IPS-18c (cell line): ENCODE measurements around the gene SLC9A5.

Source experiments
- H3K4me3 ChIP-seq: 2 replicates; pipeline ENCODE4 v1.7.0; 2013; ENCODE audit warnings: low read depth, mild to moderate bottlenecking, low read length, moderate library complexity; ENCODE audit not compliant: insufficient read depth
- H3K9me3 ChIP-seq: one replicate; pipeline ENCODE4 v1.6.1; 2013; ENCODE audit warnings: mild to moderate bottlenecking, low read length, moderate library complexity; ENCODE audit not compliant: control insufficient read depth, insufficient read depth

Gene SLC9A5

GRCh38 chr16:67233596-67233995 lies 15.2 kb upstream of the SLC9A5 start:
- H3K9me3 ChIP-seq = peaks cover 2% of the 10 kb centered on the region

GRCh38 chr16:67234180-67234597 lies 14.6 kb upstream of the SLC9A5 start:
- Histone ChIP-seq H3K9me3 (peaks cover 2% of the 10 kb centered on the region), H3K4me3 (no peak overlapping the region)

More at GRCh38 chr16:67233596-67233995, 15.2 kb upstream of the SLC9A5 start:
- no peak overlapping the region for H3K4me3 ChIP-seq

GRCh38 chr16:67235816-67236562 lies 12.8 kb upstream of the SLC9A5 start:
- Histone ChIP-seq H3K9me3 (peaks cover 2% of the 10 kb centered on the region), H3K4me3 (no peak overlapping the region; the same call in 1 of the 2 replicates)

GRCh38 chr16:67236563-67237395 lies 12.0 kb upstream of the SLC9A5 start:
- H3K4me3 ChIP-seq = no peak overlapping the region; the same call in 1 of the 2 replicates
- H3K9me3 ChIP-seq = no peaks in the 10 kb centered on the region

- H3K4me3 ChIP-seq = no peak overlapping the region
- H3K9me3 ChIP-seq = no peaks in the 10 kb centered on the region
These were observed 11.1 kb upstream of the SLC9A5 start for GRCh38 chr16:67237396-67238277.

GRCh38 chr16:67238278-67238575 lies 10.6 kb upstream of the SLC9A5 start:
- Histone ChIP-seq H3K4me3 (no peak overlapping the region), H3K9me3 (no peaks in the 10 kb centered on the region)

- H3K4me3 ChIP-seq = no peak overlapping the region
- no peaks in the 10 kb centered on the region for H3K9me3 ChIP-seq
These were observed 9.8 kb upstream of the SLC9A5 start for GRCh38 chr16:67238806-67239470.

GRCh38 chr16:67240506-67240905 lies 8.3 kb upstream of the SLC9A5 start:
- Histone ChIP-seq H3K4me3 (no peak overlapping the region), H3K9me3 (no peaks in the 10 kb centered on the region)

- no peak overlapping the region for H3K4me3 ChIP-seq
- no peaks in the 10 kb centered on the region for H3K9me3 ChIP-seq
These were observed 7.5 kb upstream of the SLC9A5 start for GRCh38 chr16:67241008-67241900.

GRCh38 chr16:67242138-67242730 lies 6.5 kb upstream of the SLC9A5 start:
- H3K4me3 ChIP-seq = no peak overlapping the region
- H3K9me3 ChIP-seq = no peaks in the 10 kb centered on the region

- no peak overlapping the region for H3K4me3 ChIP-seq
- no peaks in the 10 kb centered on the region for H3K9me3 ChIP-seq
These were observed 5.3 kb upstream of the SLC9A5 start for GRCh38 chr16:67243481-67243880.

GRCh38 chr16:67244387-67245185 lies 4.2 kb upstream of the SLC9A5 start:
- no peaks in the 10 kb centered on the region for H3K9me3 ChIP-seq
- no peak overlapping the region for H3K4me3 ChIP-seq

GRCh38 chr16:67245186-67245585 lies 3.6 kb upstream of the SLC9A5 start:
- peak overlapping the region; percentile 9; the same call in 1 of the 2 replicates for H3K4me3 ChIP-seq

GRCh38 chr16:67245674-67246080 lies 3.1 kb upstream of the SLC9A5 start:
- Histone ChIP-seq H3K4me3 (peak overlapping the region; percentile 84), H3K9me3 (no peaks in the 10 kb centered on the region)

More at GRCh38 chr16:67245186-67245585, 3.6 kb upstream of the SLC9A5 start:
- no peaks in the 10 kb centered on the region for H3K9me3 ChIP-seq
